Germinal center (tissue), 1 donor: ENCODE measurements around the gene MYH13.

Experiments used
- DNase-seq: peaks from one replicate; pipeline ENCODE4 v3.0.0; 2012; ENCODE audit warnings: mixed read lengths, low spot score

MYH13 gene

GRCh38 chr17:10372906-10373305 is at the start of gene MYH13:
Gene MYH13 (minus strand): TSS chr17:10373006. CDS start chr17:10364530, 8,476 bp downstream.
- no peak for DNase-seq

- DNase-seq = no peak
Observed at GRCh38 chr17:10421900-10422542, 49.2 kb upstream of the MYH13 start, which contains the start of gene MYH8. Gene MYH8 (minus strand): TSS chr17:10421950. CDS start chr17:10420227, 1,723 bp downstream.

- DNase-seq = no peak
Observed at GRCh38 chr17:10421211-10421610, 48.4 kb upstream of the MYH13 start.

- DNase-seq = no peak
Observed at GRCh38 chr17:10420811-10421210, 48.0 kb upstream of the MYH13 start.

- no peak for DNase-seq
Observed at GRCh38 chr17:10417431-10417830, 44.6 kb upstream of the MYH13 start.

- no peak for DNase-seq
Observed at GRCh38 chr17:10415161-10415560, 42.4 kb upstream of the MYH13 start.

GRCh38 chr17:10403589-10403988 is 30.8 kb upstream of the MYH13 start:
- DNase-seq = no peak

- no peak for DNase-seq
Observed at GRCh38 chr17:10398352-10398751, 25.5 kb upstream of the MYH13 start.

GRCh38 chr17:10396524-10397163 is 23.8 kb upstream of the MYH13 start:
- no peak for DNase-seq

- no peak for DNase-seq
Observed at GRCh38 chr17:10394201-10394887, 21.5 kb upstream of the MYH13 start.

GRCh38 chr17:10392880-10393279 is 20.1 kb upstream of the MYH13 start:
- DNase-seq = no peak

GRCh38 chr17:10385871-10386270 is 13.1 kb upstream of the MYH13 start:
- DNase-seq = no peak

GRCh38 chr17:10384175-10384574 is 11.4 kb upstream of the MYH13 start:
- no peak for DNase-seq

GRCh38 chr17:10380631-10381408 is 8.0 kb upstream of the MYH13 start:
- DNase-seq = no peak

- DNase-seq = no peak
Observed at GRCh38 chr17:10370016-10370608, 2.7 kb downstream of the MYH13 start.

GRCh38 chr17:10369239-10369638 is 3.6 kb downstream of the MYH13 start:
- no peak for DNase-seq

- no peak for DNase-seq
Observed at GRCh38 chr17:10368561-10368960, 4.2 kb downstream of the MYH13 start.

GRCh38 chr17:10360578-10360977 is 12.2 kb downstream of the MYH13 start:
- DNase-seq = no peak

- DNase-seq = peak; percentile 50
Observed at GRCh38 chr17:10357768-10358167, 15.0 kb downstream of the MYH13 start.

GRCh38 chr17:10354651-10355050 is 18.2 kb downstream of the MYH13 start:
- no peak for DNase-seq

GRCh38 chr17:10352893-10353292 is 19.9 kb downstream of the MYH13 start:
- no peak for DNase-seq

GRCh38 chr17:10349403-10349802 is 23.4 kb downstream of the MYH13 start:
- DNase-seq = peak; percentile 9
